Measurements from ENCODE around the gene SLC9A8.

GRCh38 chr20:49769048-49769581 is 43.5 kb upstream of the SLC9A8 start:
- TF ChIP-seq CREB1 (IDR thresholded peaks at IDR 0.05) (no peak), HDAC6 (IDR thresholded peaks at IDR 0.05; ENCODE audit: low read depth, low read length) (no peak), JUND (IDR thresholded peaks at IDR 0.05; ENCODE audit: low read length) (no peak), TBP (IDR thresholded peaks at IDR 0.05; ENCODE audit: low read depth, low read length) (no peak), EP300 (IDR thresholded peaks at IDR 0.05; ENCODE audit: borderline replicate concordance in 1 of 2, low read depth in 2 of 2, low read length in 2 of 2) (no peak), POLR2A (IDR thresholded peaks at IDR 0.05; ENCODE audit: control extremely low read depth in 1 of 2, low read depth in 2 of 2, low read length in 2 of 2) (no peak), NRF1 (IDR thresholded peaks at IDR 0.05; ENCODE audit: low read depth, low read length) (no peak), ATF2 (IDR thresholded peaks at IDR 0.05; ENCODE audit: low read length) (no peak), RFX5 (IDR thresholded peaks at IDR 0.05; ENCODE audit: borderline replicate concordance, low read depth, low read length) (no peak), EZH2 (IDR thresholded peaks at IDR 0.05; ENCODE audit: low read depth, low read length, severe bottlenecking) (no peak)
- TF ChIP-seq, protein P1, sequence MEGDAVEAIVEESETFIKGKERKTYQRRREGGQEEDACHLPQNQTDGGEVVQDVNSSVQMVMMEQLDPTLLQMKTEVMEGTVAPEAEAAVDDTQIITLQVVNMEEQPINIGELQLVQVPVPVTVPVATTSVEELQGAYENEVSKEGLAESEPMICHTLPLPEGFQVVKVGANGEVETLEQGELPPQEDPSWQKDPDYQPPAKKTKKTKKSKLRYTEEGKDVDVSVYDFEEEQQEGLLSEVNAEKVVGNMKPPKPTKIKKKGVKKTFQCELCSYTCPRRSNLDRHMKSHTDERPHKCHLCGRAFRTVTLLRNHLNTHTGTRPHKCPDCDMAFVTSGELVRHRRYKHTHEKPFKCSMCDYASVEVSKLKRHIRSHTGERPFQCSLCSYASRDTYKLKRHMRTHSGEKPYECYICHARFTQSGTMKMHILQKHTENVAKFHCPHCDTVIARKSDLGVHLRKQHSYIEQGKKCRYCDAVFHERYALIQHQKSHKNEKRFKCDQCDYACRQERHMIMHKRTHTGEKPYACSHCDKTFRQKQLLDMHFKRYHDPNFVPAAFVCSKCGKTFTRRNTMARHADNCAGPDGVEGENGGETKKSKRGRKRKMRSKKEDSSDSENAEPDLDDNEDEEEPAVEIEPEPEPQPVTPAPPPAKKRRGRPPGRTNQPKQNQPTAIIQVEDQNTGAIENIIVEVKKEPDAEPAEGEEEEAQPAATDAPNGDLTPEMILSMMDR (IDR thresholded peaks at IDR 0.05; ENCODE audit: control extremely low read depth in 1 of 3, insufficient read depth in 1 of 3, low read depth in 1 of 3, low read length in 3 of 3), result no peak

All from H1 (cell line).